GM12801 (cell line): Measurements from ENCODE around the gene SLC15A3.

ENCODE experiments used
- TF ChIP-seq, protein P1 (sequence below): IDR thresholded peaks from one replicate; pipeline ENCODE4 v1.5.1; 2011; ENCODE audit warnings: control low read depth; ENCODE audit not compliant: insufficient read length; ENCODE audit errors: extremely low read depth

The SLC15A3 gene

DNA sequence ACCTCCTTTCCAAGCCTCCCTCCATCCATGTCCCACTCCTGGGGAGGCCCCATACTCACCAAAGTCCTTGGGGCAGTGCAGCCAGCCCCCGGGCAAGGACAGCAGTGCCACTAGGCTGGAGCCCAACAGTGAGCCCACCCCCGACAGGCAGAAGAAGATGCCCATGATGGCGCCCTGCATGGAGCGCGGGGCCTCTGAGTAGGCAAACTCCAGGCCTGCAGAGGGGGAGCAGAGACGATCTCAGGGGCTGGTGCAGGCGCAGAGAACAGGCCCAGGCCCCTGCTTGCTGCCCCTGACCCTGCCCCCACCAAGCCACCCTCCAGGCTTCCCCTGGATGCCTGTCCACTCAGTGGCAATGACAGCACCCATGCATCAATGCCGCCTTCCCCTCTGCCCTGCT is 14.2 kb downstream of the SLC15A3 start:
- TF ChIP-seq, protein P1, sequence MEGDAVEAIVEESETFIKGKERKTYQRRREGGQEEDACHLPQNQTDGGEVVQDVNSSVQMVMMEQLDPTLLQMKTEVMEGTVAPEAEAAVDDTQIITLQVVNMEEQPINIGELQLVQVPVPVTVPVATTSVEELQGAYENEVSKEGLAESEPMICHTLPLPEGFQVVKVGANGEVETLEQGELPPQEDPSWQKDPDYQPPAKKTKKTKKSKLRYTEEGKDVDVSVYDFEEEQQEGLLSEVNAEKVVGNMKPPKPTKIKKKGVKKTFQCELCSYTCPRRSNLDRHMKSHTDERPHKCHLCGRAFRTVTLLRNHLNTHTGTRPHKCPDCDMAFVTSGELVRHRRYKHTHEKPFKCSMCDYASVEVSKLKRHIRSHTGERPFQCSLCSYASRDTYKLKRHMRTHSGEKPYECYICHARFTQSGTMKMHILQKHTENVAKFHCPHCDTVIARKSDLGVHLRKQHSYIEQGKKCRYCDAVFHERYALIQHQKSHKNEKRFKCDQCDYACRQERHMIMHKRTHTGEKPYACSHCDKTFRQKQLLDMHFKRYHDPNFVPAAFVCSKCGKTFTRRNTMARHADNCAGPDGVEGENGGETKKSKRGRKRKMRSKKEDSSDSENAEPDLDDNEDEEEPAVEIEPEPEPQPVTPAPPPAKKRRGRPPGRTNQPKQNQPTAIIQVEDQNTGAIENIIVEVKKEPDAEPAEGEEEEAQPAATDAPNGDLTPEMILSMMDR: no peak

DNA sequence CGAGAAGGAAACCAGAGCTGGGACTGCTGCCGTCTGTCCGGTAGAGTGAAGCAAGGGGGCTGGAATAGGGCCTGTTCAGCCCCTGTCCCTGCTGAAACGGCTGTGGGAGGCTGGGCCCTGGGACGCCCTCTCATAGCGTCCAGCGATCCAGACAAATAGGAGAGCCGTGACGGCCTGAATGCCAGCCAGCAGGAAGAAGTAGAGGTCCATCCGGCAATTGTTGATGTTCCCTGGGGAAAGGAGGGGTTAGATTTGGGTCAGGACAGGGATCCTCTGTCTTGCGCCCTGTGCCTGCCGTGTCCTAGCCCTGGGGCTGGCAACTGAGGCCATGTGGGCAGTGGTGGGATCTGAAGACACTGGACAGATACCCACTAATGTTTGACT is 14.8 kb downstream of the SLC15A3 start:
- TF ChIP-seq, protein P1: no peak

DNA sequence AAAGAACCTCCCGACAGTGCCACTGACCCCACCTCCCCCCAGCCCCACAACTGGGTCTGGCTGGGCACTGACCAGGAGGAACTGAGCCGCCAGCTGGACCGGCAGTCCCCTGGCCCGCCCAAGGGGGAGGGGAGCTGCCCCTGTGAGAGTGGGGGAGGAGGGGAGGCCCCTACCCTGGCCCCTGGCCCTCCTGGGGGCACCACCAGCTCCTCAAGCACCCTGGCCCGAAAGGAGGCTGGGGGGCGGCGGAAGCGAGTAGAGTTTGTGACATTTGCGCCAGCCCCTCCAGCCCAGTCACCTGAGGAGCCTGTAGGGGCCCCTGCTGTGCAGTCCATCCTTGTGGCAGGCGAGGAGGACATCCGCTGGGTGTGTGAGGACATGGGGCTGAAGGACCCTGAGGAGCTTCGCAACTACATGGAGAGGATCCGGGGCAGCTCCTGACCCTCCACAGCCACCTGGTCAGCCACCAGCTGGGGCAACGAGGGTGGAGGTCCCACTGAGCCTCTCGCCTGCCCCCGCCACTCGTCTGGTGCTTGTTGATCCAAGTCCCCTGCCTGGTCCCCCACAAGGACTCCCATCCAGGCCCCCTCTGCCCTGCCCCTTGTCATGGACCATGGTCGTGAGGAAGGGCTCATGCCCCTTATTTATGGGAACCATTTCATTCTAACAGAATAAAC is 15.4 kb downstream of the SLC15A3 start:
- TF ChIP-seq, protein P1: no peak

DNA sequence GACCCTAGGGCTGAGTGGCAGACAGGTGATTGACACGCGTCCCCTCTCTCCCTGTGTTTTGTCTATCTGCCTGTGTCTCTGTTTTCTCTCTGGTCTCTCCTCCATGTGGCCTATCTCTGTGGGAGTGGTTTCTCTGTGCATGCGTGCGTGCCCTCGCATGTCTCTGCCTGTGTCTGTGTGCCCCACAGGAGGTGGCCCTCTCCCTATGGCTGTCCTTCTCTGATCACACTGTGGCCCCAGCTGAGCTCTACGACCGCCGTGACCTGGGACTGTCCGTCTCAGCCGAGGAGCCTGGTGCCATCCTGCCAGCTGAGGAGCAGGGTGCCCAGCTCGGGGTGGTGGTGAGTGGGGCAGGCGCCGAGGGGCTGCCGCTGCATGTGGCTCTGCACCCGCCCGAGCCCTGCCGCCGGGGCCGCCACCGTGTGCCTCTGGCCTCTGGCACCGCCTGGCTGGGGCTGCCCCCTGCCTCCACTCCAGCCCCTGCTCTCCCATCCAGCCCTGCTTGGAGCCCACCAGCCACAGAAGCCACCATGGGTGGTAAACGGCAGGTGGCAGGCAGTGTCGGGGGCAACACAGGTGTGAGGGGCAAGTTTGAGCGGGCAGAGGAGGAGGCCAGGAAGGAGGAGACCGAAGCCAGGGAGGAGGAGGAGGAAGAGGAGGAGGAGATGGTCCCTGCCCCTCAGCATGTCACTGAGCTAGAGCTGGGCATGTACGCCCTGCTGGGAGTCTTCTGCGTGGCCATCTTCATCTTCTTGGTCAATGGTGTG is 16.1 kb downstream of the SLC15A3 start:
- TF ChIP-seq, protein P1: no peak

DNA sequence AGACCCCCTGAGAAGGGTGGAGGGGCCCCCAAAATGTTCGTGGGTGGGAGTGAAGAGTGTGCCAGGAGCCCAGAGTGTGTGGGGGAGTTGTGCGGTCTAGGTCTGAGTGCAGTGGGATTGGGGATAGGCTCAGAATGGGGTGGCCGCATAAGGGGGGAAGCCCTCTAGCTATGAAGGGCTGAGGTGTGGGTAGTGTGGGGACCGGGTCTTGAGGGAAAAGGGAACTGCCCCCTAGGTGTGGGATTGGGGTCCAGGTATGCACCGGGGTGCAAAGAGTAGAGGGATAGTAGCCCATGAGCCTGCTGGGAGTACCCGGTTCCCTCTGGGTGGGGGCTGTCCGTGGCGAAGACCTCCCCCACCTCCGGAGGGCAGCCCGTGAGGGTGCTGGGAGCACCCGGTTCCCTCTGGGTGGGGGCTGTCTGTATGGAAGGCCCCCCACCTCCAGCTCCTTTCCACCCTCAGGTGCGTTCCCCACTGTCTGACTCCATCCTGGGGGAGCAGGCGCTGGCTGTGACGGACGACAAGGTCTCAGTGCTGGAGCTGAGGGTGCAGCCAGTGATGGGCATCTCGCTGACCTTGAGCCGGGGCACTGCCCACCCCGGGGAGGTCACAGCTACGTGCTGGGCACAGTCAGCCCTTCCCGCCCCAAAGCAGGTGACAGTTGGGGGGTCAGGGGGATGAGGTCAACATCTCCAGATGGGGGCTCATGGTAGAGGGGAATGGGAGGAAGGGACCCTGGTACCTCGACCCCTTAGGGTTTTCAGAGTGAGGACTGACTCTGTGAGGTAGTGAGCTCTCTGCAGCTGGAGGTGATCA is 17.0 kb downstream of the SLC15A3 start:
- TF ChIP-seq, protein P1: no peak

DNA sequence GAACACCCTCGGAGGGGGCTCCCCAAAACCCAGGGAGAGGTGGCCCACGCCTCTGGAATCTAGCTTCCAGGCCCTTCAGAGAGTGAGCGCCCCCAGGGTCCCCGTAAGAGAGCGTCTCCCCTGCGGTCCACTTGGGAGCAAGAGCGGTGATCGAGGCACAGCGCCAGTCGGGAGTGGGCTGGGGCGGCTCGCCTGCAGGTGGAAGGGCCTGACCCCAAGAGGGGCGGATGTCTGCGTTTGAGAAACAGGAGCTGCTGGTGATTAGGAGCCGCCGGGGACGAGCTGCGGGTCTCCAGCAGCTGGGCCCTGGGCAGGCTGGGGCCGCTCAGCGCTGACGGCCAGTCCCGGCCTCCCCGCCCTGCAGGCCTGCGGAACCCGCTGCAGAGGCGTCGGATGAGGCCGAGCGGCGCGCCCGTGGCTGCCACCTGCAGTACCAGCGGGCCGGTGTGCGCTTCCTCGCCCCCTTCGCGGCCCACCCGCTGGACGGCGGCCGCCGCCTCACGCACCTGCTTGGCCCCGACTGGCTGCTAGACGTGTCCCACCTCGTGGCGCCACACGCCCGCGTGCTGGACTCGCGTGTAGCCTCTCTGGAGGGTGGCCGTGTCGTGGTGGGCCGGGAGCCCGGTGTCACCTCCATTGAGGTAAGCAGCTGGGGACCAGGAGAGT is 17.7 kb downstream of the SLC15A3 start:
- TF ChIP-seq, protein P1: no peak

DNA sequence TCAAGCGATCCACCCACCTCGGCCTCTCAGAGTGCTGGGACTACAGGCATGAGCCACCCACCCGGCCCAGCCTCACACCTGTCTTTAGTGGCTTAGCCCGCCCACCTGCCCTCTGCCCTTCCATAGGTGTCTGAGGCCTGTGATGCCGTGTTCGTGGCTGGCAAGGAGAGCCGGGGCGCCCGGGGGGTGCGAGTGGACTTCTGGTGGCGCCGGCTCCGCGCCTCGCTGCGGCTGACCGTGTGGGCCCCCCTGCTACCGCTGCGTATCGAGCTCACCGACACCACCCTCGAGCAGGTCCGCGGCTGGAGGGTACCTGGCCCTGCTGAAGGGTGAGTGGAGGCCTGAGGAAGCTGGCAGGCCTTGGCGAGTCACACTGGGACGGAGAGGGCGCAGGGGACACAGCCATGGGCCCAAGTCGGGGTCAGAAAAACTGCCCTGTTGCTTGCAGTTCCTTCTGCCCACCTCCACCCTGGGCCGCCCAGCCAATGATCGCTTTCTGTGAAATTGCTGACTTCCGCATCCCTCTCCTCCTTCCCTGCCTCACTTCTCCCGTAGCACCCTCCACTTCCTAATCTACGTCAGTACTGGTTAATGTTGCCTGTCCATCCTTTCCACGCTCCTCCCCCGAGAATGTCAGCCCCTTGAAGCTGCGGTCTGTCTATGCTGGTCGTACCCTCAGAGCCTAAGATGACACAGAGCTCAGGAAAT is 18.4 kb downstream of the SLC15A3 start:
- TF ChIP-seq, protein P1: no peak
